Type B pancreatic cell (in vitro differentiated cells): ENCODE measurements around the gene SPEG. TPM values are rescaled to one million over a fixed set of nuclear protein-coding genes. Genes with fewer than 3 reads are reported as not detected.

Experiments
- DNase-seq: peaks from one replicate; pipeline ENCODE4 v3.0.0; 2021; ENCODE audit warnings: mixed read lengths; ENCODE audit not compliant: unreplicated experiment; ENCODE audit errors: extremely low spot score
- H3K27ac Mint-ChIP-seq: 2 replicates; pipeline ENCODE4 v1.8.0; 2021; ENCODE audit warnings: mild to moderate bottlenecking, mixed read lengths
- H3K27me3 Mint-ChIP-seq: 2 replicates; pipeline ENCODE4 v1.8.0; 2021; ENCODE audit warnings: mixed read lengths
- H3K36me3 Mint-ChIP-seq: 2 replicates; pipeline ENCODE4 v1.8.0; 2021; ENCODE audit warnings: mixed read lengths
- H3K4me1 Mint-ChIP-seq: one replicate; pipeline ENCODE4 v1.8.0; 2021; ENCODE audit warnings: mixed read lengths; ENCODE audit not compliant: unreplicated experiment
- H3K4me3 Mint-ChIP-seq: 2 replicates; pipeline ENCODE4 v1.8.0; 2021; ENCODE audit warnings: mild to moderate bottlenecking, mixed read lengths
- H3K9me3 Mint-ChIP-seq: 2 replicates; pipeline ENCODE4 v1.8.0; 2021; ENCODE audit warnings: mixed read lengths
- total RNA-seq: library from RNA; stranded (reverse); gene quantifications from 2 replicates; pipeline ENCODE4 v1.2.1, GENCODE V29; 2021; ENCODE audit warnings: low replicate concordance
- TF ChIP-seq, protein P1 (sequence below): fragments of 200-600 bp; sonication (generic); conservative IDR thresholded peaks from 2 replicates; pipeline ENCODE4 v1.5.0; 2021; ENCODE audit warnings: antibody characterized with exemption, mild to moderate bottlenecking

Gene SPEG
- total RNA-seq, 1 donor from 2014 or later, result 49.4 TPM

DNA sequence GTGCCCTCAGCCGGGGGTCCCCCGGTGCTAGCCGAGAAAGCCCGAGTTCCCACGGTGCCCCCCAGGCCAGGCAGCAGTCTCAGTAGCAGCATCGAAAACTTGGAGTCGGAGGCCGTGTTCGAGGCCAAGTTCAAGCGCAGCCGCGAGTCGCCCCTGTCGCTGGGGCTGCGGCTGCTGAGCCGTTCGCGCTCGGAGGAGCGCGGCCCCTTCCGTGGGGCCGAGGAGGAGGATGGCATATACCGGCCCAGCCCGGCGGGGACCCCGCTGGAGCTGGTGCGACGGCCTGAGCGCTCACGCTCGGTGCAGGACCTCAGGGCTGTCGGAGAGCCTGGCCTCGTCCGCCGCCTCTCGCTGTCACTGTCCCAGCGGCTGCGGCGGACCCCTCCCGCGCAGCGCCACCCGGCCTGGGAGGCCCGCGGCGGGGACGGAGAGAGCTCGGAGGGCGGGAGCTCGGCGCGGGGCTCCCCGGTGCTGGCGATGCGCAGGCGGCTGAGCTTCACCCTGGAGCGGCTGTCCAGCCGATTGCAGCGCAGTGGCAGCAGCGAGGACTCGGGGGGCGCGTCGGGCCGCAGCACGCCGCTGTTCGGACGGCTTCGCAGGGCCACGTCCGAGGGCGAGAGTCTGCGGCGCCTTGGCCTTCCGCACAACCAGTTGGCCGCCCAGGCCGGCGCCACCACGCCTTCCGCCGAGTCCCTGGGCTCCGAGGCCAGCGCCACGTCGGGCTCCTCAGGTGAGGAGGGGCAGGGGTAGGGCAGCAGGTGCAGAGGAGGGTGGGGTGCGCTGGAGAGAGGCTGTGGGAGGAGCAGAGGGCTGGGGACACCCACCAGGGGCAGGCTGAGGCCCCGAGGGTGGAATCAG is 49.9 kb downstream of the SPEG start:
- Mint-ChIP-seq H3K9me3 (no peaks in the 10 kb centered on the region), H3K4me1 (peaks cover 23% of the 10 kb centered on the region), H3K36me3 (no peaks in the 10 kb centered on the region), H3K4me3 (peak overlapping the region; percentile 65), H3K27ac (no peak overlapping the region), H3K27me3 (peaks cover 59% of the 10 kb centered on the region)
- TF ChIP-seq, protein P1, sequence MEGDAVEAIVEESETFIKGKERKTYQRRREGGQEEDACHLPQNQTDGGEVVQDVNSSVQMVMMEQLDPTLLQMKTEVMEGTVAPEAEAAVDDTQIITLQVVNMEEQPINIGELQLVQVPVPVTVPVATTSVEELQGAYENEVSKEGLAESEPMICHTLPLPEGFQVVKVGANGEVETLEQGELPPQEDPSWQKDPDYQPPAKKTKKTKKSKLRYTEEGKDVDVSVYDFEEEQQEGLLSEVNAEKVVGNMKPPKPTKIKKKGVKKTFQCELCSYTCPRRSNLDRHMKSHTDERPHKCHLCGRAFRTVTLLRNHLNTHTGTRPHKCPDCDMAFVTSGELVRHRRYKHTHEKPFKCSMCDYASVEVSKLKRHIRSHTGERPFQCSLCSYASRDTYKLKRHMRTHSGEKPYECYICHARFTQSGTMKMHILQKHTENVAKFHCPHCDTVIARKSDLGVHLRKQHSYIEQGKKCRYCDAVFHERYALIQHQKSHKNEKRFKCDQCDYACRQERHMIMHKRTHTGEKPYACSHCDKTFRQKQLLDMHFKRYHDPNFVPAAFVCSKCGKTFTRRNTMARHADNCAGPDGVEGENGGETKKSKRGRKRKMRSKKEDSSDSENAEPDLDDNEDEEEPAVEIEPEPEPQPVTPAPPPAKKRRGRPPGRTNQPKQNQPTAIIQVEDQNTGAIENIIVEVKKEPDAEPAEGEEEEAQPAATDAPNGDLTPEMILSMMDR, result no peak
- no peak for DNase-seq

DNA sequence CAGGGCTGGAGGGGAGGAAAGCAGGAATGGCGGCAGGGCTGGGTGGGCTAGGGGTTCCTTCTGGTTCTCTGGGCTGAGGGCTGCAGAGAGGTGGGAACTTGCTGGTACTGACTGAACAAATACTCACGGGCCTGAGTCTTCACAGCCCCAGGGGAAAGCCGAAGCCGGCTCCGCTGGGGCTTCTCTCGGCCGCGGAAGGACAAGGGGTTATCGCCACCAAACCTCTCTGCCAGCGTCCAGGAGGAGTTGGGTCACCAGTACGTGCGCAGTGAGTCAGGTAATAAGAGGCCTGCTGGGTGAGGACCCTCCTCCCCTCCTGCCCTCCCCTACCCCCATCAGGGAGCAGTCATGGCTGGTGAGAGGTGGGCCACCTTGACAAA is 50.5 kb downstream of the SPEG start:
- H3K27ac Mint-ChIP-seq, result no peak overlapping the region
- H3K9me3 Mint-ChIP-seq, result no peaks in the 10 kb centered on the region
- H3K36me3 Mint-ChIP-seq, result no peaks in the 10 kb centered on the region
- peaks cover 55% of the 10 kb centered on the region for H3K27me3 Mint-ChIP-seq
- TF ChIP-seq, protein P1, result no peak
- H3K4me1 Mint-ChIP-seq, result peaks cover 23% of the 10 kb centered on the region
- peak overlapping the region; percentile 65 for H3K4me3 Mint-ChIP-seq
- DNase-seq, result no peak

DNA sequence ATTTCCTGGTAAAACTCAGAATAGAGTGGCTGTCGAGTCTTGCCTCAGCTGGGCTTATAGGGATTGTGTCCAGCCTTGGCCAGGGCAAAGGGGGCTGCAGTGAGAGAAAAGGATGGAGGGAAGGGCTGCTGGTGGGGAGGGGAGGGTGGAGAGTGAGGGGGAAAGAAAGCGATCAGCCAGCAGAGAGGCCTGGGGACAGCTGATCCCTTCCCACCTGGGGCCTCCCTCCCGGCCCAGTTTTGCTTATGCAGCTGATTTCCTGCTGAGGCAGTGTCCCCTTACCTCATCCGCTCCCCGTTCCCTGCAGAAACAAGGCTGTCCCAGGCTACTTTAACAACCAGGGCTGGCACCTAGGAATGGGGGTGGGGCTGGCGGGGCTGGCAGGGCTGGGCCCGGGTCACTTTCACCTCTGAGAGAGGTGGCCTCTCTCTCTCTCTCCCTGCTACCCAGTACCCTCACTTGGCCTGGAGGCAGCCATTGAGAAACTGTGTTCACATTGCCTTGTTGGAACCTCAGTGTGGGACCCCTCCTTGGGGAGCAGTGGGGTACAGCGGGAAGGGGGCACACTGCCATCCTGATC is 51.8 kb downstream of the SPEG start:
- no peaks in the 10 kb centered on the region for H3K36me3 Mint-ChIP-seq
- no peak for DNase-seq
- no peak overlapping the region for H3K4me3 Mint-ChIP-seq
- H3K4me1 Mint-ChIP-seq, result peaks cover 21% of the 10 kb centered on the region
- no peak overlapping the region for H3K27ac Mint-ChIP-seq
- TF ChIP-seq, protein P1, result no peak
- peaks cover 53% of the 10 kb centered on the region for H3K27me3 Mint-ChIP-seq
- H3K9me3 Mint-ChIP-seq, result no peaks in the 10 kb centered on the region

DNA sequence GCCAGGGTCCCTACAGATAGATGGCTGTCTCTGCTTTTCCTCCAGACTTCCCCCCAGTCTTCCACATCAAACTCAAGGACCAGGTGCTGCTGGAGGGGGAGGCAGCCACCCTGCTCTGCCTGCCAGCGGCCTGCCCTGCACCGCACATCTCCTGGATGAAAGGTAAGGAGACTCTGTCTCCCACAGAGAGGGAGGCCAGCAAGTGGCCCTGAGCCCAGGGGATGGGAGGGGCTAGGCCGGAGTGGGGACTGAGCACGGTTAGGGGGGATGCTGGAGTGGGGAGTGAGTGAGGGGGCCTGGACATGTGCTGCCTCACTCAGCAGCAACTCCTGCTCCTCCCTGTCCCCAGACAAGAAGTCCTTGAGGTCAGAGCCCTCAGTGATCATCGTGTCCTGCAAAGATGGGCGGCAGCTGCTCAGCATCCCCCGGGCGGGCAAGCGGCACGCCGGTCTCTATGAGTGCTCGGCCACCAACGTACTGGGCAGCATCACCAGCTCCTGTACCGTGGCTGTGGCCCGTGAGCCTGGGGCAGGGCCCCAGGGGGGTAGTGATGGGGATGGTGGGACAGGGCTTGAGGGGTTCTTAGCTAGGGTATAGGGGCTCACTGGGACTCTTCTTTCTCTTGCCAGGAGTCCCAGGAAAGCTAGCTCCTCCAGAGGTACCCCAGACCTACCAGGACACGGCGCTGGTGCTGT is 53.7 kb downstream of the SPEG start:
- no peak overlapping the region for H3K27ac Mint-ChIP-seq
- peaks cover 56% of the 10 kb centered on the region for H3K27me3 Mint-ChIP-seq
- H3K36me3 Mint-ChIP-seq, result no peaks in the 10 kb centered on the region

DNA sequence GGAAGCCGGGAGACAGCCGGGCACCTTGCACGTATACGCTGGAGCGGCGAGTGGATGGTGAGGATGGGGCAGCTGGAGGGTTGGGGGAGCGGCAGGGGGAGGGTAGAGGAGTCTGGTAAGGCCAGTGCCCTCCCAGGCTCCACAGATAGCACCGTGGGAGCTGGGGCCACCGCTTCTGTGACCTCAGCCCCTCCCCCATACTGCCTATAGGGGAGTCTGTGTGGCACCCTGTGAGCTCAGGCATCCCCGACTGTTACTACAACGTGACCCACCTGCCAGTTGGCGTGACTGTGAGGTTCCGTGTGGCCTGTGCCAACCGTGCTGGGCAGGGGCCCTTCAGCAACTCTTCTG is 54.2 kb downstream of the SPEG start:
- Mint-ChIP-seq H3K4me1 (peaks cover 19% of the 10 kb centered on the region), H3K27ac (no peak overlapping the region), H3K4me3 (no peak overlapping the region), H3K27me3 (peaks cover 61% of the 10 kb centered on the region), H3K36me3 (no peaks in the 10 kb centered on the region), H3K9me3 (no peaks in the 10 kb centered on the region)
- TF ChIP-seq, protein P1, result no peak
- DNase-seq, result no peak

More for the DNA sequence above, 53.7 kb downstream of the SPEG start:
- TF ChIP-seq, protein P1, result no peak
- no peaks in the 10 kb centered on the region for H3K9me3 Mint-ChIP-seq
- no peak overlapping the region for H3K4me3 Mint-ChIP-seq
- no peak for DNase-seq
- peaks cover 19% of the 10 kb centered on the region for H3K4me1 Mint-ChIP-seq
